CD4-positive, alpha-beta memory T cell (primary cell): ENCODE data around the gene SLC22A31. TPM values are rescaled to one million over a fixed set of nuclear protein-coding genes. Genes with fewer than 3 reads are reported as not detected.
"Not testable (repeated sequence)": the region's sequence is repeated elsewhere in the genome, so short reads cannot be mapped to it uniquely, and the experiment has no call there.

Experiments used
- CTCF ChIA-PET: fragments of 350-600 bp; sonication (Branson Sonifier 250); formaldehyde crosslinking; loops from one replicate; lab custom pipeline; 2021; ENCODE audit warnings: inconsistent platforms; ENCODE audit not compliant: partially characterized antibody; lab: Charles Lee
- POLR2A ChIA-PET: fragments of 350-600 bp; sonication (Branson Sonifier 250); formaldehyde crosslinking; loops from one replicate; lab custom pipeline; 2021; ENCODE audit not compliant: partially characterized antibody; lab: Charles Lee
- DNase-seq, 5 donors: peaks; one replicate each; pipeline versions ENCODE4 v3.0.0 to v3.0.0-alpha.2; 2020 to 2022; ENCODE audit warnings: mixed read lengths in 1 of 5
- H3K27ac ChIP-seq: one replicate; pipeline ENCODE4 v1.7.0; 2013; ENCODE audit warnings: low read depth, low read length
- H3K27me3 ChIP-seq: 2 replicates; pipeline ENCODE4 v1.7.0; 2013; ENCODE audit warnings: mild to moderate bottlenecking, low read length, moderate library complexity; ENCODE audit not compliant: insufficient read depth
- H3K36me3 ChIP-seq: 2 replicates; pipeline ENCODE4 v1.7.0; 2013; ENCODE audit warnings: mild to moderate bottlenecking, low read length, moderate library complexity; ENCODE audit not compliant: insufficient read depth
- H3K4me1 ChIP-seq: 2 replicates; pipeline ENCODE4 v1.7.0; 2013; ENCODE audit warnings: mild to moderate bottlenecking, low read length, moderate library complexity; ENCODE audit not compliant: insufficient read depth
- H3K4me3 ChIP-seq, 2 donors: one replicate each; pipeline ENCODE4 v1.7.0; 2013; ENCODE audit warnings: low read length in 2 of 2, mild to moderate bottlenecking in 1 of 2
- H3K9me3 ChIP-seq, 2 donors: one replicate each; pipeline ENCODE4 v1.7.0; 2013; ENCODE audit warnings: low read length in 2 of 2, control low read depth in 1 of 2; ENCODE audit not compliant: control insufficient read depth in 1 of 2
- H3K27ac Mint-ChIP-seq, 7 donors: one replicate each; pipeline ENCODE4 v1.8.0; 2020 to 2021; ENCODE audit warnings: mixed read lengths in 7 of 7, mild to moderate bottlenecking in 6 of 7, inconsistent platforms in 3 of 7, moderate library complexity in 3 of 7
- H3K27me3 Mint-ChIP-seq, 2 donors: one replicate each; pipeline ENCODE4 v1.8.0; 2020 to 2021; ENCODE audit warnings: mixed read lengths in 2 of 2
- H3K36me3 Mint-ChIP-seq, 2 donors: one replicate each; pipeline ENCODE4 v1.8.0; 2020 to 2021; ENCODE audit warnings: mixed read lengths in 2 of 2, inconsistent platforms in 1 of 2, mild to moderate bottlenecking in 1 of 2
- H3K4me1 Mint-ChIP-seq, 4 donors: one replicate each; pipeline ENCODE4 v1.8.0; 2020 to 2021; ENCODE audit warnings: mixed read lengths in 4 of 4, mild to moderate bottlenecking in 1 of 4
- H3K4me3 Mint-ChIP-seq, 8 donors: one replicate each; pipeline ENCODE4 v1.8.0; 2020 to 2021; ENCODE audit warnings: mixed read lengths in 8 of 8, mild to moderate bottlenecking in 7 of 8, moderate library complexity in 6 of 8, inconsistent platforms in 3 of 8
- H3K9me3 Mint-ChIP-seq, 8 donors: one replicate each; pipeline ENCODE4 v1.8.0; 2020 to 2021; ENCODE audit warnings: mixed read lengths in 8 of 8, mild to moderate bottlenecking in 5 of 8, inconsistent platforms in 3 of 8, moderate library complexity in 1 of 8
- intact Hi-C: fragments of 100-400 bp; cut with micrococcal nuclease; formaldehyde crosslinking; loops from one replicate; pipeline ENCODE4 v1.15.1; 2023
- polyA plus RNA-seq, 2 donors: library from polyadenylated mRNA; unstranded; fragments of 300-500 nt; fragmentation: Illumina TruSeq; gene quantifications; one replicate each; pipeline ENCODE4 v1.2.3, GENCODE V29; 2021
- total RNA-seq, 2 experiments: library from RNA; stranded (reverse); gene quantifications; one replicate each; pipeline ENCODE4 v1.2.3, GENCODE V29; 2021

The SLC22A31 gene
- total and polyA plus RNA-seq, 4 experiments from 2014 or later, result 0.32 to 0.48 (median 0.44) TPM; not detected in 1

- H3K9me3 Mint-ChIP-seq, result no peaks in the 10 kb centered on the region
- H3K27me3 ChIP-seq, result no peaks in the 10 kb centered on the region
- peaks cover 4 to 8% (median 7%) of the 10 kb centered on the region in 4 donors for H3K4me1 Mint-ChIP-seq
- peaks cover 0 to 1% of the 10 kb centered on the region in 2 donors for H3K27me3 Mint-ChIP-seq
- DNase-seq, result peak; percentile 74 to 82 (median 77)
- no peaks in the 10 kb centered on the region for H3K36me3 ChIP-seq
- intact Hi-C loops, result loop anchor here (1.0 to 5.0 kb wide), 3 partner anchors 226 to 605 kb away; no protein-coding TSS in a partner anchor
- no peak overlapping the region for H3K27ac ChIP-seq
- H3K36me3 Mint-ChIP-seq, result no peaks in the 10 kb centered on the region
- ChIA-PET CTCF (interaction anchor here (0.9 to 2.0 kb wide), 9 partner anchors 52 to 431 kb away, joined by 3 to 8 read pairs (median 4); no protein-coding TSS in a partner anchor), POLR2A (interaction anchor here (0.9 to 1.2 kb wide), 4 partner anchors 50 to 355 kb away, joined by 3 to 4 read pairs (median 3); partner anchors contain the start of genes ACSF3, APRT and ZNF778)
- no peaks in the 10 kb centered on the region for H3K9me3 ChIP-seq
- peaks cover 25% of the 10 kb centered on the region for H3K4me1 ChIP-seq
- H3K27ac Mint-ChIP-seq, result peak overlapping the region in 1 of 7 donors; percentile 76
- H3K4me3 ChIP-seq, result no peak overlapping the region
- no peak overlapping the region for H3K4me3 Mint-ChIP-seq
Observed at GRCh38 chr16:89167425-89167941, 32.9 kb downstream of the SLC22A31 start.

- no peak overlapping the region for H3K4me3 ChIP-seq
- H3K4me1 ChIP-seq, result peaks cover 25% of the 10 kb centered on the region
- H3K27me3 ChIP-seq, result no peaks in the 10 kb centered on the region
- intact Hi-C loops, result loop anchor here (1.0 to 5.0 kb wide), 3 partner anchors 226 to 605 kb away; no protein-coding TSS in a partner anchor
- POLR2A ChIA-PET, result interaction anchor here (1.0 to 1.2 kb wide), 3 partner anchors 73 to 355 kb away, joined by 3 to 4 read pairs (median 3); partner anchors contain the start of genes ACSF3 and APRT
- H3K4me3 Mint-ChIP-seq, result no peak overlapping the region
- no peak overlapping the region for H3K27ac Mint-ChIP-seq
- DNase-seq, result no peak
- no peaks in the 10 kb centered on the region for H3K36me3 Mint-ChIP-seq
- no peaks in the 10 kb centered on the region for H3K9me3 ChIP-seq
- CTCF ChIA-PET, result interaction anchor here (0.7 to 2.0 kb wide), 12 partner anchors 51 to 431 kb away, joined by 3 to 8 read pairs (median 3); no protein-coding TSS in a partner anchor
- no peaks in the 10 kb centered on the region for H3K36me3 ChIP-seq
- H3K27ac ChIP-seq, result no peak overlapping the region
- peaks cover 0 to 1% of the 10 kb centered on the region in 2 donors for H3K27me3 Mint-ChIP-seq
- peaks cover 4 to 8% (median 7%) of the 10 kb centered on the region in 4 donors for H3K4me1 Mint-ChIP-seq
- H3K9me3 Mint-ChIP-seq, result no peaks in the 10 kb centered on the region
Observed at GRCh38 chr16:89166696-89167424, 33.5 kb downstream of the SLC22A31 start.

GRCh38 chr16:89165681-89165979, 34.7 kb downstream of the SLC22A31 start:
- H3K36me3 Mint-ChIP-seq, H3K4me3 Mint-ChIP-seq, H3K27me3 ChIP-seq, DNase-seq, H3K27me3 Mint-ChIP-seq, H3K4me1 Mint-ChIP-seq, H3K4me3 ChIP-seq, H3K9me3 ChIP-seq, H3K27ac ChIP-seq, H3K27ac Mint-ChIP-seq, POLR2A ChIA-PET, H3K36me3 ChIP-seq, H3K9me3 Mint-ChIP-seq, CTCF ChIA-PET: not testable (repeated sequence)
- intact Hi-C loops, result loop anchor here (5.0 kb wide), 1 partner anchor 603 kb away; no protein-coding TSS in a partner anchor
- H3K4me1 ChIP-seq, result peaks cover 20% of the 10 kb centered on the region

GRCh38 chr16:89164847-89165680, 35.3 kb downstream of the SLC22A31 start:
- Mint-ChIP-seq H3K4me3 (no peak overlapping the region), H3K27ac (no peak overlapping the region), H3K9me3 (no peaks in the 10 kb centered on the region), H3K4me1 (no peaks in the 10 kb centered on the region), H3K27me3 (no peaks in the 10 kb centered on the region), H3K36me3 (no peaks in the 10 kb centered on the region)
- Histone ChIP-seq H3K36me3 (no peaks in the 10 kb centered on the region), H3K4me1 (peaks cover 14% of the 10 kb centered on the region), H3K27ac (no peak overlapping the region), H3K4me3 (no peak overlapping the region), H3K27me3 (no peaks in the 10 kb centered on the region), H3K9me3 (no peaks in the 10 kb centered on the region)
- ChIA-PET POLR2A (interaction anchor here (0.8 kb wide), 1 partner anchor 71 kb away, joined by 3 read pairs; the partner anchor contains the start of gene ACSF3), CTCF (interaction anchor here (1.4 kb wide), 1 partner anchor 349 kb away, joined by 3 read pairs; no protein-coding TSS in a partner anchor)
- intact Hi-C loops, result loop anchor here (5.0 kb wide), 1 partner anchor 603 kb away; no protein-coding TSS in a partner anchor
- no peak for DNase-seq

GRCh38 chr16:89164436-89164835, 35.9 kb downstream of the SLC22A31 start:
- intact Hi-C loops, result no loop called here
- Mint-ChIP-seq H3K27ac (no peak overlapping the region), H3K27me3 (no peaks in the 10 kb centered on the region), H3K4me1 (no peaks in the 10 kb centered on the region), H3K36me3 (no peaks in the 10 kb centered on the region), H3K4me3 (no peak overlapping the region), H3K9me3 (no peaks in the 10 kb centered on the region)
- H3K36me3 ChIP-seq, result no peaks in the 10 kb centered on the region
- no peak overlapping the region for H3K27ac ChIP-seq
- H3K9me3 ChIP-seq, result no peaks in the 10 kb centered on the region
- no peak for DNase-seq
- H3K4me3 ChIP-seq, result no peak overlapping the region
- no peaks in the 10 kb centered on the region for H3K27me3 ChIP-seq
- H3K4me1 ChIP-seq, result peaks cover 10% of the 10 kb centered on the region
- ChIA-PET CTCF (interaction anchor here (1.4 kb wide), 1 partner anchor 349 kb away, joined by 3 read pairs; no protein-coding TSS in a partner anchor), POLR2A (interaction anchor here (0.8 kb wide), 1 partner anchor 71 kb away, joined by 3 read pairs; the partner anchor contains the start of gene ACSF3)

GRCh38 chr16:89163297-89163696, 37.0 kb downstream of the SLC22A31 start:
- Histone ChIP-seq H3K4me1 (peaks cover 10% of the 10 kb centered on the region), H3K27me3 (no peaks in the 10 kb centered on the region), H3K9me3 (no peaks in the 10 kb centered on the region), H3K4me3 (no peak overlapping the region), H3K27ac (no peak overlapping the region), H3K36me3 (no peaks in the 10 kb centered on the region)
- Mint-ChIP-seq H3K36me3 (no peaks in the 10 kb centered on the region), H3K4me1 (peaks cover 0 to 3% (median 0%) of the 10 kb centered on the region in 4 donors), H3K27me3 (no peaks in the 10 kb centered on the region), H3K27ac (no peak overlapping the region), H3K4me3 (no peak overlapping the region), H3K9me3 (no peaks in the 10 kb centered on the region)
- intact Hi-C loops, result no loop called here
- CTCF ChIA-PET, result interaction anchor here (1.4 kb wide), 1 partner anchor 348 kb away, joined by 3 read pairs; no protein-coding TSS in a partner anchor
- no peak for DNase-seq
- POLR2A ChIA-PET, result interaction anchor here (0.7 kb wide), 1 partner anchor 68 kb away, joined by 3 read pairs; no protein-coding TSS in a partner anchor
